Neuronal stem cell (in vitro differentiated cells): Measurements from ENCODE around the gene MATN1.
"Not testable (repeated sequence)": the region's sequence is repeated elsewhere in the genome, so short reads cannot be mapped to it uniquely, and the experiment has no call there.

ENCODE experiments used
- DNase-seq: peaks from one replicate; pipeline ENCODE4 v3.0.0-alpha.2; 2013; ENCODE audit warnings: low spot score
- H2AFZ ChIP-seq: one replicate; pipeline ENCODE4 v1.6.1; 2013; ENCODE audit warnings: mild to moderate bottlenecking, low read length, inconsistent platforms
- H2AK5ac ChIP-seq: 2 replicates; pipeline ENCODE4 v1.6.1; 2013; ENCODE audit warnings: low read depth, mild to moderate bottlenecking, inconsistent platforms, low read length, moderate library complexity, mixed read lengths
- H2BK120ac ChIP-seq: 2 replicates; pipeline ENCODE4 v1.6.1; 2013; ENCODE audit warnings: low read depth, mild to moderate bottlenecking, inconsistent platforms, low read length, moderate library complexity, mixed read lengths
- H2BK12ac ChIP-seq: one replicate; pipeline ENCODE4 v1.6.1; 2013; ENCODE audit warnings: low read length, inconsistent platforms
- H2BK15ac ChIP-seq: 2 replicates; pipeline ENCODE4 v1.6.1; 2013; ENCODE audit warnings: mild to moderate bottlenecking, low read length, inconsistent platforms, mixed read lengths
- H2BK5ac ChIP-seq: one replicate; pipeline ENCODE4 v1.6.1; 2013; ENCODE audit warnings: inconsistent platforms, mild to moderate bottlenecking, low read length, moderate library complexity
- H3K14ac ChIP-seq: one replicate; pipeline ENCODE4 v1.6.1; 2013; ENCODE audit warnings: low read length, inconsistent platforms
- H3K18ac ChIP-seq: 2 replicates; pipeline ENCODE4 v1.6.1; 2013; ENCODE audit warnings: low read length, inconsistent platforms
- H3K23ac ChIP-seq: 2 replicates; pipeline ENCODE4 v1.6.1; 2013; ENCODE audit warnings: low read depth, mild to moderate bottlenecking, mixed read lengths, low read length, inconsistent platforms; ENCODE audit not compliant: poor library complexity
- H3K27ac ChIP-seq: replicated peaks from 3 replicates; pipeline ENCODE4 v1.5.1; 2013; ENCODE audit warnings: low read length, inconsistent platforms
- H3K27me3 ChIP-seq, 3 experiments: 2 replicates each; pipeline ENCODE4 v1.6.1; 2013; ENCODE audit warnings: low read length in 3 of 3, mild to moderate bottlenecking in 2 of 3, inconsistent platforms in 1 of 3, low read depth in 1 of 3, mixed read lengths in 1 of 3, moderate library complexity in 1 of 3; ENCODE audit not compliant: control insufficient read depth in 3 of 3, insufficient read depth in 3 of 3
- H3K36me3 ChIP-seq, 2 donors: replicated peaks in 1 of 2; 2 replicates each; pipeline ENCODE4 v1.6.1; 2013; ENCODE audit warnings: low read length in 2 of 2; ENCODE audit not compliant: control insufficient read depth in 2 of 2, insufficient read depth in 2 of 2
- H3K4ac ChIP-seq: 2 replicates; pipeline ENCODE4 v1.6.1; 2013; ENCODE audit warnings: inconsistent platforms, mild to moderate bottlenecking, low read length, moderate library complexity
- H3K4me1 ChIP-seq, 2 donors: 1 replicate in 1 of 2; 2 replicates in 1 of 2; pipeline ENCODE4 v1.6.1; 2013; ENCODE audit warnings: low read length in 2 of 2, low read depth in 1 of 2; ENCODE audit not compliant: control insufficient read depth in 2 of 2, insufficient read depth in 1 of 2
- H3K4me2 ChIP-seq: one replicate; pipeline ENCODE4 v1.6.1; 2013; ENCODE audit warnings: mild to moderate bottlenecking, low read length, inconsistent platforms; ENCODE audit not compliant: insufficient read depth, poor library complexity, severe bottlenecking
- H3K4me3 ChIP-seq, 2 donors: 2 replicates each; pipeline ENCODE4 v1.5.1; 2013; ENCODE audit warnings: low read length in 2 of 2, mild to moderate bottlenecking in 2 of 2, inconsistent platforms in 1 of 2, moderate library complexity in 1 of 2
- H3K79me1 ChIP-seq: one replicate; pipeline ENCODE4 v1.6.1; 2013; ENCODE audit warnings: low read depth, mild to moderate bottlenecking, inconsistent platforms, low read length, moderate library complexity
- H3K9ac ChIP-seq: one replicate; pipeline ENCODE4 v1.6.1; 2013; ENCODE audit warnings: mild to moderate bottlenecking, low read depth, low read length, inconsistent platforms; ENCODE audit not compliant: poor library complexity
- H3K9me3 ChIP-seq, 2 donors: replicated peaks in 1 of 2; 2 replicates each; pipeline versions ENCODE3 to v1.6.1; 2013; ENCODE audit warnings: low read length in 2 of 2, mild to moderate bottlenecking in 2 of 2, inconsistent platforms in 1 of 2, low read depth in 1 of 2, mixed read lengths in 1 of 2, moderate library complexity in 1 of 2; ENCODE audit not compliant: control insufficient read depth in 2 of 2, insufficient read depth in 1 of 2
- H4K8ac ChIP-seq: one replicate; pipeline ENCODE4 v1.6.1; 2013; ENCODE audit warnings: low read depth, mild to moderate bottlenecking, inconsistent platforms, low read length, moderate library complexity
- H4K91ac ChIP-seq: one replicate; pipeline ENCODE4 v1.6.1; 2013; ENCODE audit warnings: low read length, low read depth, mild to moderate bottlenecking, inconsistent platforms; ENCODE audit not compliant: poor library complexity
- WGBS, 2 donors: extraction: QIAGEN DNeasy Blood & Tissue Kit; methylation state at CpG; one replicate each; pipeline ENCODE4 v1.1.7; 2013; ENCODE audit warnings: missing lambda C conversion rate in 2 of 2, mixed read lengths in 1 of 2; ENCODE audit not compliant: insufficient read length in 2 of 2, insufficient replicate concordance in 1 of 2; ENCODE audit errors: extremely low coverage in 2 of 2; 5-methylcytosine and 5-hydroxymethylcytosine counted together

MATN1 gene

DNA sequence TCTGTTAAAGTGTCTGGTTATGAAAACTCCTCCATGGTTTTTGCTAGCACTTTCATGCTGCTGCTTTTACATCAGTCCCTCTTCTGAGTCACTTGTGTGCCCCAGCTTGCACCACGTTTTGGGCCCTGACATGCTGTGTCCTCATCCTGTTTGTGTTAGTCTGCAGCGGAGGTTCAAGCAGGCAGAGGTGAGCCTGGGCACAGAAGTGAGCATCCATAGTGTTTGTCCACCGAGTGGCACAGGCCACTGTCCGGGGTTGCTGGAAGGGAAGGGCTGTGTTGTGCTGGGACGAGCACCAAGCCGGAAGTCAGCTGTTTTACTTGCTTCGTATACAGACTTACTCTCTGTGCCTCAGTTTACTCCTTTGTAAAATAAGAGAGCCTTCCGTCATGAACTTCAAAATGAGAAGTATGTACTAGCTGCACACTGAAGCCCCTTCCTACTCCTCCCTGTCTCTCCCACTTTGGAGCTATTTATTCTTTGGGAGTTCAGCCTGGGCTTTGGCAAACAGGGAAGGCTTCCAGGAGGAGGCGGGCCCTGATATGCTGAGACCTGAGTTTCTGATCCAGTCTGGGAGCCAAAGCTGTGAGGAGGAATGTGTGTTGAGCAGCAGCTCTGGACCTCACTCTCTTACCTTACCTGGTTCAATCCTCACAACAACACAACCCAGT, 44.9 kb upstream of the MATN1 start:
- no CpG with 5 or more reads among the region's 9 CpGs for WGBS, 2 donors
- Histone ChIP-seq H3K14ac (no peak overlapping the region), H3K27me3 (peaks cover 0 to 3% (median 0%) of the 10 kb centered on the region in 3 experiments)

DNA sequence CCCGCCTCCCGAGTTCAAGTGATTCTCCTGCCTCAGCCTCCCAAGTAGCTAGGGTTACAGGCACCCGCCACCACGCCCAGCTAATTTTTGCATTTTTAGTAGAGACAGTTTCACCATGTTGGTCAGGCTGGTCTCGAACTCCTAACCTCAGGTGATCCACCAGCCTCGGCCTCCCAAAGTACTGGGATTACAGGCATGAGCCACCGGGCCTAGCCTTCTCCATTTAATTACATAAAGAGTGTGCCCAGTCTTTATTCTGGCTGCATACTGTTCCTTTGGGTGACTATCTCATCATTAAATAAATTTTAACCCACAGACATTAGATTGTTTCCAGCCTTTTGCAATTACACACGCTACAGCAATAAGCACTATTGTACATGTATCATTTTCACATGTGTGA, 43.6 kb upstream of the MATN1 start:
- H3K27me3 ChIP-seq, H4K91ac ChIP-seq, H3K4ac ChIP-seq, H2AFZ ChIP-seq, H4K8ac ChIP-seq, H3K27ac ChIP-seq, H3K79me1 ChIP-seq, H3K4me1 ChIP-seq, H3K9ac ChIP-seq, H2BK120ac ChIP-seq, H2BK15ac ChIP-seq, H3K14ac ChIP-seq, H2AK5ac ChIP-seq, H2BK5ac ChIP-seq, H2BK12ac ChIP-seq, H3K9me3 ChIP-seq, H3K23ac ChIP-seq, DNase-seq, H3K18ac ChIP-seq, H3K4me3 ChIP-seq, H3K4me2 ChIP-seq, H3K36me3 ChIP-seq: not testable (repeated sequence)
- no CpG with 5 or more reads among the region's 8 CpGs for WGBS, 2 donors

More for the DNA sequence above, 44.9 kb upstream of the MATN1 start:
- no peak overlapping the region for H3K9ac ChIP-seq
- no peak overlapping the region for H4K8ac ChIP-seq
- H2BK12ac ChIP-seq, result no peak overlapping the region
- no peak overlapping the region for H2AK5ac ChIP-seq
- no peak overlapping the region for H3K18ac ChIP-seq
- H3K36me3 ChIP-seq, result no peaks in the 10 kb centered on the region
- H2AFZ ChIP-seq, result no peak overlapping the region
- no peak overlapping the region for H2BK5ac ChIP-seq
- DNase-seq, result no peak
- no peak overlapping the region for H3K23ac ChIP-seq
- no peak overlapping the region for H3K4ac ChIP-seq
- no peak overlapping the region for H2BK15ac ChIP-seq
- H3K4me1 ChIP-seq, result peaks cover 0 to 1% of the 10 kb centered on the region in 2 donors
- no peak overlapping the region for H3K4me2 ChIP-seq
- H4K91ac ChIP-seq, result no peak overlapping the region
- H3K9me3 ChIP-seq, result no peaks in the 10 kb centered on the region
- H2BK120ac ChIP-seq, result no peak overlapping the region
- no peak overlapping the region for H3K27ac ChIP-seq
- no peaks in the 10 kb centered on the region for H3K79me1 ChIP-seq
- no peak overlapping the region for H3K4me3 ChIP-seq

DNA sequence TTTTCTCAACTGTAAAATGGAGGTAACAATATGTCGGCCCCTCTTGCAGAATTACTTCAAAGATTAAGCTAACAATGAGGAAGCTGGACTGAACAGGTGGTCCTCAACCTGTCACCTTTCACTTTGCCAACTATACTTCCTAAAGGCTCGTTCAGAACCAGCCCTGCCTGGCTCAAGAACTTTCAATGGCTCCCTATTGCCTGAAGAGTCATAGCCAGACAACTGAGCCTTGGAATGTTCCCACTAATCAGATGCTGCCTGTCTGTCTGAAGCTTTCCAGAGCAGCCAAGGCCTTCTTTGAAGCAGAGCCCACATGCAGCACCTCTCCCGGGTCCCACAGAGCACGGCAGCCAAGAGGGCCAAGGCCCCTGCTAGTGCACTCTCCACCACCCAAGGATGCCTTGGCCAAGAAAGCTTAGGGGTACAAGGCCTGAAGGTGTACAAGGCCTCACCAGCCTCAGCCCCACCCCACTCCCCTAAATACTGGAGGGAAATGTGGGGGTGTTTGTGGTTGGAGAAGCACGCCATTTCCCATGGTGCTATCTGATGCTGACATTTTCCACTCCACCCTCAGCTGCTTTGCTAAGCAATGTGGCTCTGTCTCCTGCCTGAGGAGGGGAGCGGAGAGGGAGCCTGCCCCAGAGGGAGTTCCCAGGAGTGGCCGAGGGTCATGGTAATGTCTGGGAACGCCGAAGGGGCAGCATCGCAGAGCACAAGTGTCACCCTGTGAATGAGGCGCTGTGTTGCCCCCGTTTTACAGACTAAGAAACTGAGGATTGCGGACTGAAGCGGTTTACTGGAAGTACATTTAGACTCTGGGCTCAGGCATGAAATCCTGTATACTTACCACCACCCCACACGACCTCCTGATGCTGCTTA, 42.4 kb upstream of the MATN1 start:
- H3K4ac ChIP-seq, result no peak overlapping the region
- DNase-seq, result no peak
- no peak overlapping the region for H3K27ac ChIP-seq

DNA sequence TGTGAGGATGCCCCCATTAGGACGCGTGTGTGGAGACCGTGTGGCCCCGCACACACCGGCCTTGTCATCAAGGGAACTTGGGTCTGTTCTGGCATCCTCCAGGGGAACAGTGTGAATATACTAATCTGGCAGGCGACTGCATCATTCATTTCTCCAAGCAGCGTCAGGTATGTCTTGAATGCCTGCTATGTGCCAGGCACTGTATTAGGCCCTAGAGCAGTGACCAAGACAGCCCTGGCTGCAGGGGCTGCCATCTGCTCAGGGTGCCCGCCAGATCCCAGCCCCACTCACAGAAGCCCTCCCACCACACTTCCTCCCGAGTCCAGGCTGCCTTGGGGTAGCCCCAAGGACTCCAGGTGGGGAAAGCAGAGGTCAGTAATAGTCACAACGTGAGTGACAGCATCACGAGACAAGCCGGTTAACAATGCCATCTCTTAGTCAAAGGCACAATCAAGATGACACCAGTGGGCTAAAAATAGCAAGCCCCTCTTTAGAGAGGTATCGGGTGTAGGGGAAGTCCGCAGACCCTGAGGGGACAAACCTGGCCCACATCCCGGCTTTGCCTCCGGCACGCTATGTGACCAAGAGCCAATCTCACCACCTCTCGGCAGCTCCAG, 41.7 kb upstream of the MATN1 start:
- no CpG with 5 or more reads among the region's 18 CpGs for WGBS, 2 donors
- peaks cover 0 to 3% of the 10 kb centered on the region in 2 donors for H3K9me3 ChIP-seq
- H3K27ac ChIP-seq, result no peak overlapping the region

More for the DNA sequence above, 42.4 kb upstream of the MATN1 start:
- Histone ChIP-seq H2BK12ac (no peak overlapping the region), H4K8ac (no peak overlapping the region), H4K91ac (no peak overlapping the region), H2AFZ (no peak overlapping the region), H3K4me1 (peaks cover 8 to 17% of the 10 kb centered on the region in 2 donors), H3K9me3 (peaks cover 0 to 1% of the 10 kb centered on the region in 2 donors), H3K9ac (no peak overlapping the region), H3K79me1 (no peaks in the 10 kb centered on the region), H2BK5ac (peak overlapping the region; percentile 10), H2AK5ac (peak overlapping the region; percentile 20), H2BK15ac (no peak overlapping the region), H2BK120ac (no peak overlapping the region), H3K4me2 (no peak overlapping the region), H3K4me3 (no peak overlapping the region), H3K27me3 (peaks cover 0 to 3% (median 0%) of the 10 kb centered on the region in 3 experiments), H3K23ac (peak overlapping the region; percentile 8), H3K14ac (peak overlapping the region; percentile 2), H3K18ac (no peak overlapping the region), H3K36me3 (no peaks in the 10 kb centered on the region)
- no CpG with 5 or more reads among the region's 15 CpGs for WGBS, 2 donors

More for the DNA sequence above, 41.7 kb upstream of the MATN1 start:
- H3K18ac ChIP-seq, result peak overlapping the region; percentile 33
- no peak overlapping the region for H2BK5ac ChIP-seq
- H3K4me2 ChIP-seq, result no peak overlapping the region
- H3K79me1 ChIP-seq, result no peaks in the 10 kb centered on the region
- H2AFZ ChIP-seq, result no peak overlapping the region
- no peak overlapping the region for H4K8ac ChIP-seq
- H3K4me1 ChIP-seq, result peaks cover 10 to 18% of the 10 kb centered on the region in 2 donors
- no peak overlapping the region for H2BK120ac ChIP-seq
- H3K36me3 ChIP-seq, result no peaks in the 10 kb centered on the region
- peak overlapping the region; percentile 21 for H2AK5ac ChIP-seq
- no peak overlapping the region for H2BK12ac ChIP-seq
- DNase-seq, result no peak
- H3K23ac ChIP-seq, result no peak overlapping the region
- no peak overlapping the region for H2BK15ac ChIP-seq
- no peak overlapping the region for H3K9ac ChIP-seq
- no peak overlapping the region for H3K4ac ChIP-seq
- no peak overlapping the region for H3K4me3 ChIP-seq
- no peak overlapping the region for H3K14ac ChIP-seq
- no peak overlapping the region for H4K91ac ChIP-seq
- peaks cover 0 to under 1% (median 0%) of the 10 kb centered on the region in 3 experiments for H3K27me3 ChIP-seq
